GM12872 (cell line): ENCODE results near the gene CNNM2.

Source experiments
- TF ChIP-seq, protein P1 (sequence below): IDR thresholded peaks from 3 replicates; pipeline ENCODE4 v1.5.1; 2011; ENCODE audit warnings: low read depth, mild to moderate bottlenecking, low read length, moderate library complexity; ENCODE audit not compliant: insufficient read depth

Gene CNNM2

DNA sequence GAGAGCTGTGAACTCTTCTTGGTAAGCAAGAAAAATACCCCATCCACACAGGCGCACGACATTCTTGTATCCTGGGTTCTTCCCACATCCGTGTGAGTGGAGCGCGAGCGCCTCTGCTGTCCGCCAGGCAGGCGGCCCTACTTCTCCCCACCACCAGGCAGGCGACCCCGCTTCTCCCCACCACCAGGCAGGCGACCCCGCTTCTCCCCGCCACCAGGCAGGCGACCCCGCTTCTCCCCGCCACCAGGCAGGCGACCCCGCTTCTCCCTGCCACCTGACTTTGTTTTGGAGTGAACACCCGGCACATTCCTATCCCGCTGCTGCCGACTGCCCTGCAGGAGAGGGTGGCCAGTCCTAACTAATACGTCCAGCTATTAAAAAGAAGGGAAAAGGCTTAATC lies 154.2 kb downstream of the CNNM2 start:
- TF ChIP-seq, protein P1, sequence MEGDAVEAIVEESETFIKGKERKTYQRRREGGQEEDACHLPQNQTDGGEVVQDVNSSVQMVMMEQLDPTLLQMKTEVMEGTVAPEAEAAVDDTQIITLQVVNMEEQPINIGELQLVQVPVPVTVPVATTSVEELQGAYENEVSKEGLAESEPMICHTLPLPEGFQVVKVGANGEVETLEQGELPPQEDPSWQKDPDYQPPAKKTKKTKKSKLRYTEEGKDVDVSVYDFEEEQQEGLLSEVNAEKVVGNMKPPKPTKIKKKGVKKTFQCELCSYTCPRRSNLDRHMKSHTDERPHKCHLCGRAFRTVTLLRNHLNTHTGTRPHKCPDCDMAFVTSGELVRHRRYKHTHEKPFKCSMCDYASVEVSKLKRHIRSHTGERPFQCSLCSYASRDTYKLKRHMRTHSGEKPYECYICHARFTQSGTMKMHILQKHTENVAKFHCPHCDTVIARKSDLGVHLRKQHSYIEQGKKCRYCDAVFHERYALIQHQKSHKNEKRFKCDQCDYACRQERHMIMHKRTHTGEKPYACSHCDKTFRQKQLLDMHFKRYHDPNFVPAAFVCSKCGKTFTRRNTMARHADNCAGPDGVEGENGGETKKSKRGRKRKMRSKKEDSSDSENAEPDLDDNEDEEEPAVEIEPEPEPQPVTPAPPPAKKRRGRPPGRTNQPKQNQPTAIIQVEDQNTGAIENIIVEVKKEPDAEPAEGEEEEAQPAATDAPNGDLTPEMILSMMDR, result no peak

DNA sequence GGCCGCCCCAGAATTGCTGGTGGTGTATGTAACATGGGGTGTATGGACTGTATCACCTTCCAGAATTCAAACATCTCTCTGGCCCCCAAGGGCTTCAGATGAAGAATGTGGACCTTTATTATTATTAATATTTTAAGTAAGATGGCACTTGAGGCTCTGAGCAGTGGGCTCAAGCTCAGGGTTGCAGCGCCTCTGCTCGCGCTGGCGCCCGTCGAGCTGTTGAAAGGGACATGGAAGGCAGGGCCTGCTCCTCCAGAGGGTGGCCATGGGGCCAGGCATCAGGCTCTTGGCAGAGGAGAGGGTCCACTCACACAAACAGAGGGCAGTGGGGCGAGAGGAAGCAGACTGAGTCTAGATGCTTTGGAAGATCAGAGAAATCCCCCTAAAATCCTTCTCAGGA lies 154.8 kb downstream of the CNNM2 start:
- TF ChIP-seq, protein P1, result no peak

DNA sequence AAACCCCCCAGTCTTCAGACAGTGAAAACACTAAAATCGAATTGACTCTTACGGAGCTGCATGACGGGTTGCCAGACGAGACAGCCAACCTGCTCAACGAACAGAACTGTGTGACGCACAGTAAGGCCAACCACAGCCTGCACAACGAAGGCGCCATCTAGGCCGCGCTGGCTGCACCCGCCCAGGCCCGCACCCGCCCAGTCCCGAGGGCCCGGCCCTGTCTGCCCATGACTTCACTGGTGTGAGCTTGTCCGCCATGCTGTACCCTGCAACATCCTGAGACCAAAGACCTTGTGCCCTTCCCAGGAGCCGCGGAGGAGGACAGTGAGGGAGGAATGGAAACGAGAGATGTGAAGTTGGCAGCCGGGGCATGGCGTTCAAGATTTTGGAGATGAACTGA lies 158.9 kb downstream of the CNNM2 start:
- TF ChIP-seq, protein P1, result no peak

DNA sequence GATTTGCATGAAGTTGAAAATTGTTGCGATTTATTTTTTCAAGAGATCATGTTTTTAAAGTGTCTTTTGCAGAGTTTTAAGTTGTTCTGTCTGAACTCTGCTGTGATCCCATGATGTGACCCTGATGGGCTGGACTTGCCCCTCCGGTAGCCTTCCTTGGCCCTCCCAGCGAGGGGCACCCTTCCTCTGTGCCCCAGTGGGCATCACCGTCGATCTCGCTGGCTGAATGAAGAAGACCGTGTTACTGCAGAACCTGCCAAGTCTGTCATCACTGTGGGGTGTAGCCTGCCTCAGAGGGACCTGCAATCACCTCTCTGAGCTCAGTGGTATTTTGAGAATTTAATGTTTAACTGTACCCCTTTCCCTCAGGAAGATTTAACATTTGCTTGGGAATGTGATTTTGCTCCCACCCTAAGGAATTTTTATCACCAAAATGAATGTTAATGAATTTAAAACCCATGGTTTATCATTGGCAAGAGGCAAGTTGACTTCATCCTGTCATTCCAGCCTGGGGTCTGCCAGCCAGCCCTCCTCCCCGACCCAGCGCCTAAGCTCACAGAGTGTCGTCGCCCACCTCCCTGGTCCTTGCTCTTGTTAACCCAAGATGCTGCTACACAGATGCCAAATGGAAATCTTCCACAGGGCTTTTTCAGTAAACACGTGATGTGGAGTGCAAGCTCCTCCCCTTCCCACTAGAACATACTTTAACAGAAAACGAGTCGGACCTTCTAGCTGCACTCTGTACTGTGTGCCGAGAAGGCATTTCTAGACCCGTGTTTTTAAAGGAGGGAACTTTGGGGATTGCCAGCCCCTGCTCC lies 159.6 kb downstream of the CNNM2 start:
- TF ChIP-seq, protein P1, result no peak

DNA sequence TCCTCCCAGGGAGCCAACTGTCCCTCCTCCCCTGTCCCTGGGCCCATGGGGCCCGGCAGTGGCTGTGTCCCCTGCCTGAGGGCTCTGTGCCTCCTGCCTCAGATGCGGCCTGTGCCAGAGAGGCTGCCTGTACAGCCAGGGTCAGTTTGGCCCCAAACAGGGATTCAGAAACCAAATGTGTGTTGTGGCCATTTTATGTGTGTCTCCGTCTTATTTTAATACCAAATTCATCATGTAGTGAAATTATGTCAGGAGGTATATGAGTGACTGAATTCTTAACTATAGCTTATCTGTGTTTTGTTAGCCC lies 160.2 kb downstream of the CNNM2 start:
- TF ChIP-seq, protein P1, result no peak

DNA sequence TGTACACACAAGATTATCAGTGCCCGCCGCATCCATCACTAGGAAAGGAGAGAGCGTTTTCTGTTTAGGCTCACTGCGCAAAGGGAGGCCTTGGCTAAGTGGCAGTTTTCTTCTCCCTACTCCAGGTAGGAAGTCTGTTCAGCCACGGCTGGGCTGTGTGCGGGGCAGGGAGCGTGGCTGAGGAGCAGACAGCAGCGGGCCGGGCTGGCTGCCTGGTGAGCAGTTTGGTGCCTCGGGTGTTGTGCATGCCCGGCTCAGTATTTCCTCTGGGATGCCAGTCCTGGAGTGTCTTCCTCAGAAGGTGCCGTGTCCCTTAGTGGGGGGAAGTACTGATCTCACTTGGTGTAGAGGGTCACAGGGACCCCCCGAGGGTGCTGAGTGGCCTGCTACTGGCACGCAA lies 160.6 kb downstream of the CNNM2 start:
- TF ChIP-seq, protein P1, result no peak

DNA sequence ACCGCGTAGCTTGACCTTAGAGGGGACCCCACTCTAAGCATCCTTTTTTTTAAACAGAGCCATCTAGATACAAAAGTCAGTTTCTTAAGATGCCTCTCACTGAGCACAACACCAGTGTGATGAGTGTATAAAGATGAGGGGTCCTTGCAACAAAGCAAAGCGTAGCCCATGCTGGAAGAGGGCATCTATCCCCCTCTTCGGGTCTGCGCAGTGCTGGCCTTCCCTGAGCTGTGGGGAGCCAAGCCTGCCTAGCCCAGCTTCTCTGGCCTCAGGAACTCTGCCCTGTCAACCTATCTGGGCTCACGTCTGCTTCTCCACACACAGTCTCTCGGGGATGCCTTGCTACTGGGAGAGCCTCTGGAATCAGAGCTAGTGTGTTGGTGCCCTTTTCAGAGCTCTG lies 161.0 kb downstream of the CNNM2 start:
- TF ChIP-seq, protein P1, result no peak
